ENCODE data around the gene SULT1E1. TPM values are rescaled to one million over a fixed set of nuclear protein-coding genes. Genes with fewer than 3 reads are reported as not detected.

The SULT1E1 gene
- total RNA-seq, 1 experiment from 2014 or later: not detected

- TF ChIP-seq, protein P1, sequence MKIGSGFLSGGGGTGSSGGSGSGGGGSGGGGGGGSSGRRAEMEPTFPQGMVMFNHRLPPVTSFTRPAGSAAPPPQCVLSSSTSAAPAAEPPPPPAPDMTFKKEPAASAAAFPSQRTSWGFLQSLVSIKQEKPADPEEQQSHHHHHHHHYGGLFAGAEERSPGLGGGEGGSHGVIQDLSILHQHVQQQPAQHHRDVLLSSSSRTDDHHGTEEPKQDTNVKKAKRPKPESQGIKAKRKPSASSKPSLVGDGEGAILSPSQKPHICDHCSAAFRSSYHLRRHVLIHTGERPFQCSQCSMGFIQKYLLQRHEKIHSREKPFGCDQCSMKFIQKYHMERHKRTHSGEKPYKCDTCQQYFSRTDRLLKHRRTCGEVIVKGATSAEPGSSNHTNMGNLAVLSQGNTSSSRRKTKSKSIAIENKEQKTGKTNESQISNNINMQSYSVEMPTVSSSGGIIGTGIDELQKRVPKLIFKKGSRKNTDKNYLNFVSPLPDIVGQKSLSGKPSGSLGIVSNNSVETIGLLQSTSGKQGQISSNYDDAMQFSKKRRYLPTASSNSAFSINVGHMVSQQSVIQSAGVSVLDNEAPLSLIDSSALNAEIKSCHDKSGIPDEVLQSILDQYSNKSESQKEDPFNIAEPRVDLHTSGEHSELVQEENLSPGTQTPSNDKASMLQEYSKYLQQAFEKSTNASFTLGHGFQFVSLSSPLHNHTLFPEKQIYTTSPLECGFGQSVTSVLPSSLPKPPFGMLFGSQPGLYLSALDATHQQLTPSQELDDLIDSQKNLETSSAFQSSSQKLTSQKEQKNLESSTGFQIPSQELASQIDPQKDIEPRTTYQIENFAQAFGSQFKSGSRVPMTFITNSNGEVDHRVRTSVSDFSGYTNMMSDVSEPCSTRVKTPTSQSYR (CRISPR knock-in tag; IDR thresholded peaks at IDR 0.05): no peak
- TF ChIP-seq, protein P2, sequence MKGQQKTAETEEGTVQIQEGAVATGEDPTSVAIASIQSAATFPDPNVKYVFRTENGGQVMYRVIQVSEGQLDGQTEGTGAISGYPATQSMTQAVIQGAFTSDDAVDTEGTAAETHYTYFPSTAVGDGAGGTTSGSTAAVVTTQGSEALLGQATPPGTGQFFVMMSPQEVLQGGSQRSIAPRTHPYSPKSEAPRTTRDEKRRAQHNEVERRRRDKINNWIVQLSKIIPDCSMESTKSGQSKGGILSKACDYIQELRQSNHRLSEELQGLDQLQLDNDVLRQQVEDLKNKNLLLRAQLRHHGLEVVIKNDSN (CRISPR knock-in tag; IDR thresholded peaks at IDR 0.05): no peak
- TF ChIP-seq KAT7 (CRISPR knock-in tag; IDR thresholded peaks at IDR 0.05; ENCODE audit: borderline replicate concordance) (no peak), E2F5 (CRISPR knock-in tag; IDR thresholded peaks at IDR 0.05) (no peak), ZNF416 (CRISPR knock-in tag; IDR thresholded peaks at IDR 0.05) (no peak), ZNF423 (CRISPR knock-in tag; IDR thresholded peaks at IDR 0.05) (no peak)
- TF ChIP-seq, protein P3, sequence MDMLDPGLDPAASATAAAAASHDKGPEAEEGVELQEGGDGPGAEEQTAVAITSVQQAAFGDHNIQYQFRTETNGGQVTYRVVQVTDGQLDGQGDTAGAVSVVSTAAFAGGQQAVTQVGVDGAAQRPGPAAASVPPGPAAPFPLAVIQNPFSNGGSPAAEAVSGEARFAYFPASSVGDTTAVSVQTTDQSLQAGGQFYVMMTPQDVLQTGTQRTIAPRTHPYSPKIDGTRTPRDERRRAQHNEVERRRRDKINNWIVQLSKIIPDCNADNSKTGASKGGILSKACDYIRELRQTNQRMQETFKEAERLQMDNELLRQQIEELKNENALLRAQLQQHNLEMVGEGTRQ (CRISPR knock-in tag; IDR thresholded peaks at IDR 0.05): no peak
Measured at GRCh38 chr4:69843301-69843700, 16.6 kb downstream of the SULT1E1 start (continued).

GRCh38 chr4:69838977-69839376 is 21.0 kb downstream of the SULT1E1 start:
- POLR2A ChIA-PET: no interaction called here
- Mint-ChIP-seq H3K36me3 (no peaks in the 10 kb centered on the region), H3K9me3 (no peaks in the 10 kb centered on the region), H3K4me3 (no peak overlapping the region), H3K4me1 (no peaks in the 10 kb centered on the region), H3K27me3 (ENCODE audit: low read depth) (no peaks in the 10 kb centered on the region), H3K27ac (no peak overlapping the region)
- CTCF ChIA-PET: no interaction called here
- ATAC-seq (no peak), DNase-seq (ENCODE audit: low spot score) (no peak)
- TF ChIP-seq SMAD3 (CRISPR knock-in tag; IDR thresholded peaks at IDR 0.05; ENCODE audit: borderline replicate concordance) (no peak), SOX15 (CRISPR knock-in tag; IDR thresholded peaks at IDR 0.05) (no peak), CREM (CRISPR knock-in tag; IDR thresholded peaks at IDR 0.05) (no peak), AR (CRISPR knock-in tag; IDR thresholded peaks at IDR 0.05) (no peak), FOXP1 (CRISPR knock-in tag; IDR thresholded peaks at IDR 0.05; ENCODE audit: borderline replicate concordance) (no peak), PREB (CRISPR knock-in tag; IDR thresholded peaks at IDR 0.05; ENCODE audit: borderline replicate concordance) (no peak), GTF2I (CRISPR knock-in tag; conservative IDR thresholded peaks at IDR 0.05) (no peak), NR3C1 (CRISPR knock-in tag; conservative IDR thresholded peaks at IDR 0.05; ENCODE audit: low read depth) (no peak), NFYB (CRISPR knock-in tag; conservative IDR thresholded peaks at IDR 0.05; ENCODE audit: low read depth) (no peak), TCF7 (CRISPR knock-in tag; IDR thresholded peaks at IDR 0.05; ENCODE audit: low read depth) (no peak), NFE2L1 (CRISPR knock-in tag; IDR thresholded peaks at IDR 0.05) (no peak), MXD4 (CRISPR knock-in tag; IDR thresholded peaks at IDR 0.05; ENCODE audit: borderline replicate concordance) (no peak), PRDM15 (CRISPR knock-in tag; IDR thresholded peaks at IDR 0.05) (no peak), ZNF121 (CRISPR knock-in tag; IDR thresholded peaks at IDR 0.05) (no peak), ZNF423 (CRISPR knock-in tag; IDR thresholded peaks at IDR 0.05) (no peak), GABPB1 (CRISPR knock-in tag; IDR thresholded peaks at IDR 0.05) (no peak)
- TF ChIP-seq, protein P4, sequence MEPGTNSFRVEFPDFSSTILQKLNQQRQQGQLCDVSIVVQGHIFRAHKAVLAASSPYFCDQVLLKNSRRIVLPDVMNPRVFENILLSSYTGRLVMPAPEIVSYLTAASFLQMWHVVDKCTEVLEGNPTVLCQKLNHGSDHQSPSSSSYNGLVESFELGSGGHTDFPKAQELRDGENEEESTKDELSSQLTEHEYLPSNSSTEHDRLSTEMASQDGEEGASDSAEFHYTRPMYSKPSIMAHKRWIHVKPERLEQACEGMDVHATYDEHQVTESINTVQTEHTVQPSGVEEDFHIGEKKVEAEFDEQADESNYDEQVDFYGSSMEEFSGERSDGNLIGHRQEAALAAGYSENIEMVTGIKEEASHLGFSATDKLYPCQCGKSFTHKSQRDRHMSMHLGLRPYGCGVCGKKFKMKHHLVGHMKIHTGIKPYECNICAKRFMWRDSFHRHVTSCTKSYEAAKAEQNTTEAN (CRISPR knock-in tag; IDR thresholded peaks at IDR 0.05): no peak
